ENCODE data around the gene MBD4.

DNA sequence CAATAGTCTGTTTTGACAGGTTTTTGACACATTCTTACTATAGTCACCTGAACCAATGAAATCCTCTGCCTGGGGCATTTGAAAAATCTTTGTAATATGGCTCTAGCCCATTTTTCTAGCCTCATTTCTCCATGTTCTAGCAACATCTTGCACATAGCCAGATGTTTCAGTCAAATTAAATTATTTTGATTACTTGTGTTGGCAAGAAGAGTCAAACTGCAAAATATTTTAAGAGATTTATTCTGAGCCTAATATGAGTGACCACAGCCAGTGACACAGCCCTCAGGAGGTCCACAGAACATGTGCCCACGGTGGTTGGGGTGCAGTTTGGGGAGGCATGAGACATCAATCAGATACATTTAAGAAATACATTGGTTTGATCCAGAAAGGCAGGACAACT lies 7.2 kb upstream of the MBD4 start:
- TF ChIP-seq CTCF (IDR thresholded peaks at IDR 0.05) = no peak
- TF ChIP-seq POLR2A (IDR thresholded peaks at IDR 0.05) = no peak
- TF ChIP-seq POLR2AphosphoS5 (IDR thresholded peaks at IDR 0.05) = no peak

Data from prostate gland (tissue), 2 donors.